Stimulated activated CD8-positive, alpha-beta memory T cell treated with anti-CD3 and anti-CD28 coated beads, Interleukin-12 subunit alpha, Interleukin-12 subunit beta, amount 100 ng/mL, for 24 hours (primary cell): ENCODE data around the gene RPL10L.

Experiments used
- DNase-seq: peaks from one replicate; pipeline ENCODE4 v3.0.0-alpha.2; 2020; ENCODE audit errors: extremely low read depth

RPL10L gene

GRCh38 chr14:46651526-46652144, at the start of gene RPL10L:
Gene RPL10L (minus strand): TSS chr14:46651781. CDS start chr14:46651736, 45 bp downstream.
- no peak for DNase-seq

DNA sequence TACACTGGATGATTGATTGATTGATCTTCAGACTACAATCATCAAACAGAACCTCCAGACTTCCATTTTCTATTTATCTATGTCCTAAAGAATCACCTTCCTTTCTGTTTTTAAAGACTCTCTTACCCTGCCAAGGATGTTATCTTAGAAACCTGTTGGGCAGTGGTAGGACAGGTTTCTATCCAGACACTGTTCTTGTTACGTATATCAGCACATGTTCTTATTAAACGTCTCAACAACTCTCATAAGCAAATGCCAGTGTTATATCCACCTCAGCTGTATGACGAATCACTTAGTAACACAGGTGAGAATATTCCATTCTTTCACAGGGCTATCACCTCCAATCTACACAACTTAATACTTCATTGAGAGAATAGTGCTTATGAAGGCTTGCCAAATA, 40.2 kb upstream of the RPL10L start:
- DNase-seq = no peak

DNA sequence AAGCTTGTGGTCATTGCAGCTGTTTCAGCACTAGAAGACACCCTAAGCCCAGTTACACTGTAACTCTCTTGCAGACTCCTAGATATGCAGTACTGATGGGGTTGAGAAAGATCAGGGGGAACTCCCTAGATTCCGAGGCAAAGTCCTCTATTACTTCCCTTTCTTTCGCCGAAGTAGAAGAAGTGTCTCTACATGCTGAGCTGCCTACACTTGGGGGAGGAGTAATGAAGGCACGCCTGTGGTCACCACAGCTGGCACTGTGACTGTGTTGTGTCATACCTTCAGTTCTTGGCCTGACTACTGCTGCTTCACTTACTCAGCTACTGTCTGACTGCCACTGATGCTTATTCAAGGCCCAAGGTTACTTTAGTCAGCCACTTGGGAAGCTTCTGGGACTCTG, 35.1 kb upstream of the RPL10L start:
- no peak for DNase-seq

GRCh38 chr14:46672128-46672527, 20.5 kb upstream of the RPL10L start:
- no peak for DNase-seq

- DNase-seq = no peak
These were observed 11.8 kb upstream of the RPL10L start for GRCh38 chr14:46663382-46663781.

DNA sequence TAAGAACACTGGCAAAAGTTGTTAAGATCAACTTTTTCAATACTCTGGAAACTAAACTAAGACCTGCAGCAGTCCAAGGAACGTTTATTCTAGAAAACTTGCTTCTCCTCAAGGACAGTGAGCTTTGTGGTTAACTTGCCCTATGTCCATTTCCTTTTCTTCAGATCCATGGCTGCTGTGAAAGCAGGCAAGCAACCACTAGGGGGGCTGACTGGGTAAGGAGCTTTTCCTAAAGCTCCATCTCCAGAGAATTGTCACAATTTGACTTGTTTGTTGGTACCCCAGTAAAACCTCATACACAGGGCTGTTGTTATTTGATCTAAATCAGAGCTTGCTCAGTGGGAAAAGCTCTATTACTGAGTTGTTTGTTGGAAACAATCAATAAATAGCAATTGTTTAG, 10.1 kb upstream of the RPL10L start:
- no peak for DNase-seq

- DNase-seq = no peak
These were observed 1.6 kb upstream of the RPL10L start for GRCh38 chr14:46653031-46653755.

DNA sequence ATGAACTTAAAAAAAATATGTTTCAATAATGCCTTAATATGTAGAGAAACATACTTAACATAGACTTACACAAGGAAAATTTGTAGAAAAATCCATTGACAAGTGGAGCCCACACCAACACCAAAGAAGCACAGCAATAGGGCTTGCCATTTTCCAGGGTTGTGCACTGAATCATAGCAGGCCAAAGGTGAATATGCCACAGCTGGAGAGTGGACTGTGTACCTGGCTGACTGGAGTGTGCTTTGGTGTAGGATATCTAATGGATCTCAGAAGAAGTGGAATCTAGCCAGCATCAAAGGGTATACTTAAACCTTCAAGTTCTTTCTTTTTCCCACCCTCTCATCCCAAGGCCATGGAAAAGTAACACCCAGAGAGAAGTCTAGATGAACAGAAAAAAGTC, 4.8 kb downstream of the RPL10L start:
- DNase-seq = no peak

DNA sequence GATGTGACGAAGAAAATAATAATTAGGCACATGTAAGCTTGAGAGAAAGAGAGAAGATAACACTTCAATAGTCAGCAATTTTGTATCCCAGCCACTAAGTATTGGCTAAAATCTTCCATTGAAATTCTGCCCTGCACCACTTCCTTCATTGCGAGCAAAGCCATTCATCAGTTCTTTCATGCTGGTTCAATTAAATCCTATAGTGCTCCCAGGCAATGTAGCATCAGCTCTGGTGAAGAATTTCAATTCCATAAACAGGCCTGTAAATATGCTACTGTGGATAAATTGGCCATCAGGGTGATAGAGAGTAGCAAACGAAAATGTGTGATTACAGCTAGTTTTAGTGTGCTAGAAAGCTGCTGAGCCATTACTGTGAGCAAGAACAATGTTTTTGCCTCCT, 24.7 kb downstream of the RPL10L start:
- DNase-seq = no peak
